BE2C (cell line): ENCODE measurements around the gene FAM193A.
"Not testable (repeated sequence)": the region's sequence is repeated elsewhere in the genome, so short reads cannot be mapped to it uniquely, and the experiment has no call there.

Experiments
- DNase-seq: peaks from one replicate; pipeline ENCODE4 v3.0.0-alpha.2; 2020
- H3K27me3 ChIP-seq: fragments of 250-450 bp; sonication (Bioruptor Pico); 2 replicates; pipeline ENCODE4 v1.5.1; 2020; ENCODE audit warnings: mild to moderate bottlenecking
- H3K36me3 ChIP-seq: fragments of 250-450 bp; sonication (Bioruptor Pico); 2 replicates; pipeline ENCODE4 v1.5.1; 2020; ENCODE audit warnings: mild to moderate bottlenecking
- H3K4me1 ChIP-seq: fragments of 250-450 bp; sonication (Bioruptor Pico); 2 replicates; pipeline ENCODE4 v1.5.1; 2020
- H3K4me3 ChIP-seq: 2 replicates; pipeline ENCODE4 v1.5.1; 2011; ENCODE audit warnings: low read depth, low read length
- H3K9me3 ChIP-seq: fragments of 250-450 bp; sonication (Bioruptor Pico); 2 replicates; pipeline ENCODE4 v1.5.1; 2020
- CTCF ChIP-seq: IDR thresholded peaks from 2 replicates; pipeline ENCODE4 v1.5.1; 2012; ENCODE audit warnings: mild to moderate bottlenecking, low read depth, low read length

FAM193A gene

DNA sequence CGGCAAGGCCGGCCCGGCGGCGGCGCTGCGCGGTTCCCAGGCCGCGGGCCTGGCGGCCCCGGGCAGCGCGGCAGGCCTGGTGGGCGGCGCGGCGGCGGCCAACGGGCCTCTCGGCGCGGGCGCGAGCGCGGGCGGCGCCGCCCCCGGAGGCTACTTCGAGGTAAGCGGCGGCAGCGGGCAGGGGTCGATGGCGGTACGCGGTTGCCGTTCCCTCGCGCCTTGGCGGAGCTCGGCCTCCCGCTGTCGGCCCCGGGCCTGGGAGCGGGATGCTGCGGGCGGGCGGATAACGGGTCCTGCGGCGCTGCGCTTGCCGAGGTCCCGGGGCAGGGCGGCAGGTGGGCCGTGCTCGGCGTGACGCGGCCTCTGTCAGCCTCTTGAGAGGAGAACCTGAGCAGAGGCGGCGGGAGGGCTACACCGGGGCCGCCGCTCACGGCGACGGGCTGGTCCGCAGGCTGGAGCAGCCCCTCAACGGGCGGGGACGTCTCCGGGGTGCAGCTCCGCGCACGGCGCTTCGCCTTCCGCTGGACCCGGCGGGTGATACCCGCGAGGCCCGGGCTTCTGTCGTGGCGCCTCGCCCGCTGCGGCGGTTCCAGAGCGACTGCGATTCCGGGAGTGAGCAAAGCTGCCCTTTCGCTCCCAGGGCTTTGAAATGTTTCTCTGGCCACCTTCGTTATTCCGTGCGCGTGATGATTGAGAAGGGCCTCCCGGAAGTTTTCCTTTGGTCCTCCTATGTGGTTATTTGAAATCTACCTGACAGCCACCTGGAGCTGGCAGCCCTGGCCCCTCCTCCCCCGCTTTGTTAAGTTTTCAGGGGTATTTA, 774 bp downstream of the FAM193A start:
- peak; percentile 58 for DNase-seq
- TF ChIP-seq CTCF: no peak

DNA sequence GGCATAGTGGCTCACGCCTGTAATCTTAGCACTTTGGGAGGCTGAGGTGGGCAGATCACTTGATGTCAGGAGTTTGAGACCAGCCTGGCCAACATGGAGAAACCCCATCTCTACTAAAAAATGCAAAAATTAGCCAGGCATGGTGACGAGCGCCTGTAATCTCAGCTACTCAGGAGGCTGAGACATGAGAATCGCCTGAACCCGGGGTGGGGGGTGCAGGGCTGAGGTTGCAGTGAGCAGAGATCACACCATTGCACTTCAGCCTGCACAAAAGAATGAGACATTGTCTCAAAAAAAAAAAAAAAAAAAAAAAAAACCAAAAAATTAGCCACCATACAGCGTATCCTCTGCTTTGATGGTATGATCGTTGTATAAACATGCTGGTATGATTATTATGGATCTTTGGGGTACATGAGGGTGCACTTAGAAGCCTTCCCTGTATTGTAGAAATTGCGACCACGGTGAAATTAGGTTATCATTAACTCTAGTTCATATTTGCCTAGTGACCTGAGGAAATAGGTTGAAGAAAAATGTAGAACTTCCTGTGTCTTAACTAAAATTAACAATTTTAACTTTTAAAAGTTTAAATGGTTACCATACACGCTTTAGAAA, 7.2 kb downstream of the FAM193A start:
- not testable (repeated sequence) for H3K9me3 ChIP-seq, DNase-seq, H3K27me3 ChIP-seq, H3K4me3 ChIP-seq, H3K4me1 ChIP-seq
- H3K36me3 ChIP-seq: peaks cover 12% of the 10 kb centered on the region

More for the DNA sequence above, 774 bp downstream of the FAM193A start:
- Histone ChIP-seq H3K36me3 (peaks cover 7% of the 10 kb centered on the region), H3K4me3 (peak overlapping the region; percentile 92), H3K27me3 (no peaks in the 10 kb centered on the region), H3K9me3 (no peaks in the 10 kb centered on the region), H3K4me1 (peaks cover 5% of the 10 kb centered on the region; the same call in 1 of the 2 replicates)

- Histone ChIP-seq H3K27me3 (no peaks in the 10 kb centered on the region), H3K4me1 (no peaks in the 10 kb centered on the region), H3K9me3 (no peaks in the 10 kb centered on the region; the same call in 1 of the 2 replicates), H3K4me3 (no peak overlapping the region), H3K36me3 (peaks cover 5% of the 10 kb centered on the region; the same call in 1 of the 2 replicates)
- no peak for DNase-seq
- TF ChIP-seq CTCF: no peak
Measured at GRCh38 chr4:2545321-2546013, 9.0 kb downstream of the FAM193A start.

DNA sequence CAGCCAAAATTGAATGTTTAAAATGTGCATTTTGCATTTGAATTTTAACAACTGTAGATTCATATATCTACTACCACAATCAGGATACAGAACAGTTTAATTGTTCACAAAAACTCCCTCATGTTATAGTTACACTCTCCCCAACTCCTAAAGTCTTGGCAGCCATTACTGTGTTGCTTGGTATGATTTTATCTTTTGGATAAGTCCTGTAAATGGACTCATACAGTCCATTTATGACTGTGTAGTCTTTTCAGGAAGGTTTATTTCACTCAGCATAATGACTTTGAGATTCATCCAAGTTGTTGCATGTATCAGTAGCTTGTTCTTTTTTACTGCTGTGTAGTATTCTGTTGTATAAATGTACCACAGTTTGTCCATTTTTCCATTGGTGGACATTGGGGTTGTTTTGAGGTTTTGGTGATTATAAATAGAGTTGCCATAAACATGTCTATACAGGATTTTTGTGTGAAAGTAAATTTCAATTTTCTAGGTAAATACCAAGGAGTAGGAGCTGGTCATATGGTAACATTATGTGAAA, 9.9 kb downstream of the FAM193A start:
- H3K4me3 ChIP-seq: no peak overlapping the region
- H3K27me3 ChIP-seq: no peaks in the 10 kb centered on the region
- DNase-seq: no peak
- no peak for TF ChIP-seq CTCF
- peaks cover 8% of the 10 kb centered on the region; the same call in 1 of the 2 replicates for H3K36me3 ChIP-seq
- H3K4me1 ChIP-seq: no peaks in the 10 kb centered on the region
- no peaks in the 10 kb centered on the region; the same call in 1 of the 2 replicates for H3K9me3 ChIP-seq

GRCh38 chr4:2546961-2547691, 10.7 kb downstream of the FAM193A start:
- H3K36me3 ChIP-seq, DNase-seq, H3K9me3 ChIP-seq, H3K4me1 ChIP-seq, H3K27me3 ChIP-seq, H3K4me3 ChIP-seq: not testable (repeated sequence)

DNA sequence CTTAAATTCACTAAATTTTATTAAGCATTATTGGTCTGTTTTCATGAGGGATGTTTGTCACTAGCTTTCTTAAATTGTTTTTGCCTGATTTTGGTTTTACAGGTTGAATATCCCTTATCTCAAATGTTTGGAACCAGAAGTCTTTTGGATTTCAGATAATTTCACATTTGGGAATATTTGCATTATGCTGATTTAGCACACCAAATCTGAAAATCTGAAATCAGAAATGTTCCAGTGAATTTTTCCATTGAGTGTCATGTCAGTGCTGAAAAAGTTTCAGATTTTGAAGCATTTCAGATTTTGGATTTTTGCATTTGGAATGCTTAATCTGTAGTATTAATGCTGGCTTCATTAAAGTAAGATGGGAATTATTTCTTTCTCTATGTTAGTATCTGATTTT, 14.7 kb downstream of the FAM193A start:
- DNase-seq: no peak
- Histone ChIP-seq H3K9me3 (no peaks in the 10 kb centered on the region; the same call in 1 of the 2 replicates), H3K4me3 (no peak overlapping the region), H3K4me1 (no peaks in the 10 kb centered on the region), H3K36me3 (0 out of 2 replicates have a peak, but pooled peaks cover 3% of the 10 kb centered on the region), H3K27me3 (no peaks in the 10 kb centered on the region)
- no peak for TF ChIP-seq CTCF
